Measurements from ENCODE around the gene REXO4. TPM values are rescaled to one million over a fixed set of nuclear protein-coding genes. Genes with fewer than 3 reads are reported as not detected.
"Not testable (repeated sequence)": the region's sequence is repeated elsewhere in the genome, so short reads cannot be mapped to it uniquely, and the experiment has no call there.

The REXO4 gene
- total RNA-seq, 1 donor from 2014 or later, result 16.8 TPM

DNA sequence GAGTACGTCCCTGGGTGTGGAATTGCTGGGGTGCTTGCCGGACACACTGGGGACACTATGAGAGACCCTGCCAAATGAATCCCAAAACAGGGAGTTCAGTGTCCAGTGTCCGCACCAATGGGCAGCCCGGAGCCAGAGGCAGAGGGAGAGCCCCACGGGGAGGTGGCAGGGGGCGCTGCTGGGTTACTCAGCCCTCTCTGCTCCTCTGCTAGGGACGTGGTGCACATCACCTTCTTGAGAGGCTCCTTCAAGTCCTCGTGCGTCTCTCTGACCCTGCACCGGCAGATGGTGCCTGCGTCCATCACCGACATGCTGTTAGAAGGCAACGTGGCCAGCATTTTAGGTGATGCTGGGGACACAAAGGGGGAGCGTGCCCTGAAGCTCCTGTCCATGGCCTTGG is 20.9 kb downstream of the REXO4 start:
- Mint-ChIP-seq H3K9me3 (ENCODE audit: low read depth) (no peaks in the 10 kb centered on the region), H3K27ac (ENCODE audit: unreplicated experiment) (no peak overlapping the region), H3K4me1 (ENCODE audit: low read depth) (no peaks in the 10 kb centered on the region), H3K27me3 (ENCODE audit: low read depth) (peaks cover 16% of the 10 kb centered on the region), H3K36me3 (ENCODE audit: low read depth) (no peaks in the 10 kb centered on the region), H3K4me3 (ENCODE audit: unreplicated experiment) (no peak overlapping the region)
- peak; percentile 59 for TF ChIP-seq CTCF (IDR thresholded peaks at IDR 0.05)
- no peak for DNase-seq (ENCODE audit: low spot score)

DNA sequence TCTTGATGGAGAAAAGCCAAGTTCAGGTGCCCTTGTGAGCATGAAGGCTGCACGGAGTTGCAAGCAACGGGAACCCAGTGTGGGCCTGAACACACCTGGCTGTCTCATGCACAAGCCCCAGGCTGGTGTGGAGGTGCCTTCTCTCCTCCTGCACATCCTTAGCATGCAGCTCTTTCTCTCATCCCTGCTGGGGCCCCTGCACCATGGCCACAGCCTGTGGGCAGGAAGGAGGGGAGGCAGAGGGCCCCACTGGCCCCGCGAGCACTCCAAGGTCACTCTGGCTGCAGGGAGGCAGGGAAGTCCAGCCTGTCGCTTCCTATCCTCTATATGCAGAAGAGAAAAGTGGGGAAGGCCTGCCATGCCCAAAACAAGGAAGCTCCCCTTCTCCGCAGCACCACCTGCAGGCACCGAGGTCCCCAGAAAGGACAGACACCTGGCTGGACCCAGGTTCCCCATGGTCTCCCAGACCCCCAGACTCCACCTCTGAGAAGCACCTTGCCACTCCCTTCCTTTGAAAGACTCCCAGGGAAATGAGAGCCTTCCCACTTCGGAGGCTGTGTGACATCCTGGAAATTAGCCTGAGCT is 23.0 kb downstream of the REXO4 start:
- Mint-ChIP-seq H3K4me3 (ENCODE audit: unreplicated experiment) (no peak overlapping the region), H3K36me3 (ENCODE audit: low read depth) (no peaks in the 10 kb centered on the region), H3K9me3 (ENCODE audit: low read depth) (no peaks in the 10 kb centered on the region), H3K4me1 (ENCODE audit: low read depth) (no peaks in the 10 kb centered on the region), H3K27me3 (ENCODE audit: low read depth) (peaks cover 17% of the 10 kb centered on the region), H3K27ac (ENCODE audit: unreplicated experiment) (no peak overlapping the region)
- DNase-seq (ENCODE audit: low spot score), result no peak
- TF ChIP-seq CTCF (IDR thresholded peaks at IDR 0.05), result no peak

DNA sequence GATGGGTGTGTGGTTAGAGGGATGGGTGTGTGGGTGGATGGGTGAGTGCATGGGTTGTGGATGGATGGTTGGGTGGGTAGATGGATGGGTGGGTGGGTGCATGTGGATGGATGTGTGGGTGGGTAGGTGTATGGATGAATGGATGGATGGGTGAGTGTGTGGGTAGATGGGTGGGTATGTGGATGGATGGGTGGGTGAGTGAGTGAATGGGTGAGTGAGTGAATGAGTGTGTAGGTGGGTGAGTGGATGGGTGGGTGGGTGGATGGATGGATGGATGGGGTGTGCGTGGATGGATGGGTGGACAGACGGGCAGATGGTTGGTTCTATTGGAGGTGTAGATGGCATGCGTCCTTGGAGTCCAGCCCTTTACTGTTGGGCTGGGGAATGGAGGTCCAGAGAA is 24.4 kb downstream of the REXO4 start:
- DNase-seq (ENCODE audit: low spot score), result no peak
- H3K27ac Mint-ChIP-seq (ENCODE audit: unreplicated experiment), result no peak overlapping the region
- TF ChIP-seq CTCF (IDR thresholded peaks at IDR 0.05), result no peak
- H3K27me3 Mint-ChIP-seq (ENCODE audit: low read depth), result peaks cover 14% of the 10 kb centered on the region
- H3K4me3 Mint-ChIP-seq (ENCODE audit: unreplicated experiment), result no peak overlapping the region
- H3K4me1 Mint-ChIP-seq (ENCODE audit: low read depth), result no peaks in the 10 kb centered on the region
- no peaks in the 10 kb centered on the region for H3K36me3 Mint-ChIP-seq (ENCODE audit: low read depth)
- no peaks in the 10 kb centered on the region for H3K9me3 Mint-ChIP-seq (ENCODE audit: low read depth)

DNA sequence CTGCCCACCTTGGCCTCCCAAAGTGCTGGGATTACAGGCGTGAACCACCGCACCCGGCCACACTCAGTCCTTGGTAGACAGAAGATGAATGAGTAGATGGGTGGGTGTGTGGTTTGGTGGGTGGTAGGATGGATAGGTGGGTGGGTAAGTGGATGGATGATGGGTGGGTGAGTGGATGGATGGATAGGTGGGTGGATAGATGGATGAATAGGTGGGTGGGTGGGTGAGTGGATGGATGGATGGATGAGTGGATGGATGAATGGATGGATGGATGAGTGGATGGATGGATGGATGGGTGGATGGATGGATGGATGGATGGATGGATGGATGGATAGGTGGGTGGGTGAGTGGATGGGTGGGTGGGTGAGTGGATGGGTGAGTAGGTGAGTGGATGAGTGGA is 25.5 kb downstream of the REXO4 start:
- H3K27me3 Mint-ChIP-seq (ENCODE audit: low read depth); H3K4me3 Mint-ChIP-seq (ENCODE audit: unreplicated experiment); DNase-seq (ENCODE audit: low spot score); H3K36me3 Mint-ChIP-seq (ENCODE audit: low read depth); H3K9me3 Mint-ChIP-seq (ENCODE audit: low read depth); H3K27ac Mint-ChIP-seq (ENCODE audit: unreplicated experiment); H3K4me1 Mint-ChIP-seq (ENCODE audit: low read depth): not testable (repeated sequence)

GRCh38 chr9:133391449-133391848 is 26.4 kb downstream of the REXO4 start:
- DNase-seq (ENCODE audit: low spot score); H3K36me3 Mint-ChIP-seq (ENCODE audit: low read depth); H3K4me3 Mint-ChIP-seq (ENCODE audit: unreplicated experiment); H3K27ac Mint-ChIP-seq (ENCODE audit: unreplicated experiment); H3K4me1 Mint-ChIP-seq (ENCODE audit: low read depth); H3K9me3 Mint-ChIP-seq (ENCODE audit: low read depth); H3K27me3 Mint-ChIP-seq (ENCODE audit: low read depth): not testable (repeated sequence)

DNA sequence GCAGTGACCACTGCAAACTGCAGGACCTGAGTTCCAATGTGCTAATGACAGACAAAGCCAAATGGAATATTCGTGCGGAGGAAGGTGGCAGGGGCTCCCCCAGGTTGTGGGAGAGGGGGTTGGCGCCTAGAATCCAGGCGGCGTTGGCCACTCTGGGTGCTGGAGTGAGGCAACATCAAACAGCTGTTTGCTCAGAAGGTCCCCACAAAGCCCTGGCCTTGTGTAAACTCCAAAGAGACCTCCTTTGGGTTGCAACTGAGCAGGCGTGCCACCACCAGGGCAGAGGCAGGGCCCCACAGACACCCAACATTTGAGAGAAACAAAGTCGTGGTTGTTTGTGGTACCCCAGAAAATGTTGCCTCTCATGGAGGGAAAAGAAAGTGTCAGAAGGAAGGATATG is 27.1 kb downstream of the REXO4 start:
- H3K36me3 Mint-ChIP-seq (ENCODE audit: low read depth), result no peaks in the 10 kb centered on the region
- DNase-seq (ENCODE audit: low spot score), result no peak
- H3K27me3 Mint-ChIP-seq (ENCODE audit: low read depth), result peaks cover 6% of the 10 kb centered on the region
- no peaks in the 10 kb centered on the region for H3K9me3 Mint-ChIP-seq (ENCODE audit: low read depth)
- TF ChIP-seq CTCF (IDR thresholded peaks at IDR 0.05), result no peak
- no peak overlapping the region for H3K27ac Mint-ChIP-seq (ENCODE audit: unreplicated experiment)
- no peaks in the 10 kb centered on the region for H3K4me1 Mint-ChIP-seq (ENCODE audit: low read depth)
- H3K4me3 Mint-ChIP-seq (ENCODE audit: unreplicated experiment), result no peak overlapping the region

Data from chondrocyte (in vitro differentiated cells).